GM12878 (cell line): ENCODE results near the gene TESK1. TPM values are rescaled to one million over a fixed set of nuclear protein-coding genes. Genes with fewer than 3 reads are reported as not detected.

Experiments
- microRNA-seq: library from miRNA; unstranded; fragments of <30 nt; microRNA quantifications from one replicate; pipeline ENCODE4, GENCODE V29; 2018
- polyA plus RNA-seq, 11 experiments: library from polyadenylated mRNA; depleted of rRNA in 4 of 11; unstranded in 6 of 11; stranded (reverse) in 5 of 11; fragments of >200 nt; fragmentation: Nextera tagmentation in 4 of 11; fragmentation: Illumina TruSeq in 1 of 11; extraction: Ambion mirVana in 4 of 11; extraction: Trizol in 1 of 11; gene quantifications; 1 replicate in 1 of 11; 2 replicates in 10 of 11; pipeline versions ENCODE4 v1.2.1 to v1.2.3, GENCODE V29; 2011 to 2016; ENCODE audit warnings: inconsistent platforms in 2 of 11, missing spikeins in 2 of 11, low read depth in 1 of 11
- small RNA-seq: library from RNA; depleted of rRNA; stranded (forward); fragments of <200 nt; gene quantifications from one replicate; pipeline ENCODE3, GENCODE V24; 2014
- total RNA-seq, 4 experiments: library from RNA; depleted of rRNA in 3 of 4; stranded (reverse); fragments of >200 nt in 3 of 4; fragmentation: Illumina TruSeq in 1 of 4; extraction: Trizol in 1 of 4; gene quantifications; 2 replicates each; pipeline versions ENCODE4 v1.2.1 to v1.2.3, GENCODE V29; 2013 to 2021

The TESK1 gene
- total and polyA plus RNA-seq, 10 of the 15 experiments (the other 5 are each of a cell fraction or from before 2014, with no cell fraction given), result 0.16 to 19.5 (median 7.9) TPM; not detected in 1

Small RNAs within 50 kb of the gene (microRNA-seq; reads per million reads assigned to microRNA genes)
- gene MIR4667, result 1.5 reads per million

Small RNAs within 50 kb of the gene (small RNA-seq; reads per million reads assigned to genes)
- 0.12 reads per million for gene MIR4667
- gene RMRP, result not detected
- gene RPS29P17, result not detected

Other genes starting within 250 kb of the TESK1 start
Only the 7 nearest of the 18 such genes appear.
- 12.2 and 14.2 TPM in 2 replicates for gene CD72, start 13.2 kb downstream of the TESK1 start, total RNA-seq (2014; rRNA removed)
- gene CD72, start 13.2 kb downstream of the TESK1 start, total RNA-seq (2014; rRNA removed; fragmentation: Illumina TruSeq; extraction: Trizol), result 5.8 and 7.0 TPM in 2 replicates
- 8.9 and 9.0 TPM in 2 replicates for gene CD72, start 13.2 kb downstream of the TESK1 start, total RNA-seq (2021)
- 3.0 and 3.1 TPM in 2 replicates for gene CD72, start 13.2 kb downstream of the TESK1 start, polyA plus RNA-seq (2011; rRNA removed)
- gene CD72, start 13.2 kb downstream of the TESK1 start, polyA plus RNA-seq (2014; fragmentation: Illumina TruSeq; extraction: Trizol), result 6.6 and 8.4 TPM in 2 replicates
- 1 to 10 TPM; 2.1 to 2.3 TPM for gene CD72, start 13.2 kb downstream of the TESK1 start, polyA plus RNA-seq (2014; fragmentation: Nextera tagmentation; extraction: Ambion mirVana)
- gene CD72, start 13.2 kb downstream of the TESK1 start, polyA plus RNA-seq (2014; rRNA removed), result 8.9 and 12.0 TPM in 2 replicates
- gene CD72, start 13.2 kb downstream of the TESK1 start, polyA plus RNA-seq (2016; fragmentation: Nextera tagmentation; extraction: Ambion mirVana), result 1 to 10 TPM; 2.8 to 2.9 TPM
- 115 and 119 TPM in 2 replicates for gene SIT1, start 45.7 kb downstream of the TESK1 start, total RNA-seq (2014; rRNA removed)
- gene SIT1, start 45.7 kb downstream of the TESK1 start, total RNA-seq (2014; rRNA removed; fragmentation: Illumina TruSeq; extraction: Trizol), result 55.0 and 55.6 TPM in 2 replicates
- gene SIT1, start 45.7 kb downstream of the TESK1 start, total RNA-seq (2021), result 83.3 and 84.9 TPM in 2 replicates
- gene SIT1, start 45.7 kb downstream of the TESK1 start, polyA plus RNA-seq (2011; rRNA removed), result 20.1 and 29.1 TPM in 2 replicates
- 26.3 and 44.9 TPM in 2 replicates for gene SIT1, start 45.7 kb downstream of the TESK1 start, polyA plus RNA-seq (2014; fragmentation: Illumina TruSeq; extraction: Trizol)
- 10 to 100 TPM in 1 of 2 experiments, under 1 TPM in 1; 0.97 to 12.1 TPM for gene SIT1, start 45.7 kb downstream of the TESK1 start, polyA plus RNA-seq (2014; fragmentation: Nextera tagmentation; extraction: Ambion mirVana)
- gene SIT1, start 45.7 kb downstream of the TESK1 start, polyA plus RNA-seq (2014; rRNA removed), result 137 and 147 TPM in 2 replicates
- gene SIT1, start 45.7 kb downstream of the TESK1 start, polyA plus RNA-seq (2016; fragmentation: Nextera tagmentation; extraction: Ambion mirVana), result 10 to 100 TPM; 63.8 to 77.8 TPM
- gene RMRP, start 52.8 kb downstream of the TESK1 start, total RNA-seq (2014; rRNA removed), result 34,892 and 42,450 TPM in 2 replicates
- 6,746 and 12,076 TPM in 2 replicates for gene RMRP, start 52.8 kb downstream of the TESK1 start, total RNA-seq (2014; rRNA removed; fragmentation: Illumina TruSeq; extraction: Trizol)
- 18,533 and 18,901 TPM in 2 replicates for gene RMRP, start 52.8 kb downstream of the TESK1 start, total RNA-seq (2021)
- gene RMRP, start 52.8 kb downstream of the TESK1 start, polyA plus RNA-seq (2011; rRNA removed), result 3.8 and 12.0 TPM in 2 replicates
- gene RMRP, start 52.8 kb downstream of the TESK1 start, polyA plus RNA-seq (2014; fragmentation: Illumina TruSeq; extraction: Trizol), result not detected in 2 replicates
- not detected for gene RMRP, start 52.8 kb downstream of the TESK1 start, polyA plus RNA-seq (2014; fragmentation: Nextera tagmentation; extraction: Ambion mirVana)
- 760 and 1,065 TPM in 2 replicates for gene RMRP, start 52.8 kb downstream of the TESK1 start, polyA plus RNA-seq (2014; rRNA removed)
- gene RMRP, start 52.8 kb downstream of the TESK1 start, polyA plus RNA-seq (2016; fragmentation: Nextera tagmentation; extraction: Ambion mirVana), result 10 to 100 TPM in 1 of 2 experiments, not detected in 1; 13.3 TPM
- 9.4 and 13.2 TPM in 2 replicates for gene CCDC107, start 53.0 kb downstream of the TESK1 start, total RNA-seq (2014; rRNA removed)
- gene CCDC107, start 53.0 kb downstream of the TESK1 start, total RNA-seq (2014; rRNA removed; fragmentation: Illumina TruSeq; extraction: Trizol), result 6.2 and 6.3 TPM in 2 replicates
- gene CCDC107, start 53.0 kb downstream of the TESK1 start, total RNA-seq (2021), result 10.6 and 11.8 TPM in 2 replicates
- 8.6 and 10.5 TPM in 2 replicates for gene CCDC107, start 53.0 kb downstream of the TESK1 start, polyA plus RNA-seq (2011; rRNA removed)
- 5.9 and 6.7 TPM in 2 replicates for gene CCDC107, start 53.0 kb downstream of the TESK1 start, polyA plus RNA-seq (2014; fragmentation: Illumina TruSeq; extraction: Trizol)
- under 1 TPM; 0.19 to 0.90 TPM for gene CCDC107, start 53.0 kb downstream of the TESK1 start, polyA plus RNA-seq (2014; fragmentation: Nextera tagmentation; extraction: Ambion mirVana)
- gene CCDC107, start 53.0 kb downstream of the TESK1 start, polyA plus RNA-seq (2014; rRNA removed), result 14.3 and 16.0 TPM in 2 replicates
- gene CCDC107, start 53.0 kb downstream of the TESK1 start, polyA plus RNA-seq (2016; fragmentation: Nextera tagmentation; extraction: Ambion mirVana), result 10 to 100 TPM; 15.6 to 18.3 TPM
- gene ARHGEF39, start 59.9 kb downstream of the TESK1 start, total RNA-seq (2014; rRNA removed), result 6.6 and 7.6 TPM in 2 replicates
- 8.0 and 8.2 TPM in 2 replicates for gene ARHGEF39, start 59.9 kb downstream of the TESK1 start, total RNA-seq (2014; rRNA removed; fragmentation: Illumina TruSeq; extraction: Trizol)
- 12.4 and 14.1 TPM in 2 replicates for gene ARHGEF39, start 59.9 kb downstream of the TESK1 start, total RNA-seq (2021)
- gene ARHGEF39, start 59.9 kb downstream of the TESK1 start, polyA plus RNA-seq (2011; rRNA removed), result 10.8 and 12.3 TPM in 2 replicates
- 12.4 and 15.2 TPM in 2 replicates for gene ARHGEF39, start 59.9 kb downstream of the TESK1 start, polyA plus RNA-seq (2014; fragmentation: Illumina TruSeq; extraction: Trizol)
- gene ARHGEF39, start 59.9 kb downstream of the TESK1 start, polyA plus RNA-seq (2014; fragmentation: Nextera tagmentation; extraction: Ambion mirVana), result 1 to 10 TPM; 2.0 to 5.0 TPM
- 14.8 TPM in 2 replicates for gene ARHGEF39, start 59.9 kb downstream of the TESK1 start, polyA plus RNA-seq (2014; rRNA removed)
- 10 to 100 TPM; 25.3 to 28.9 TPM for gene ARHGEF39, start 59.9 kb downstream of the TESK1 start, polyA plus RNA-seq (2016; fragmentation: Nextera tagmentation; extraction: Ambion mirVana)
- 2.7 and 5.8 TPM in 2 replicates for gene CA9, start 68.7 kb downstream of the TESK1 start, total RNA-seq (2014; rRNA removed)
- gene CA9, start 68.7 kb downstream of the TESK1 start, total RNA-seq (2014; rRNA removed; fragmentation: Illumina TruSeq; extraction: Trizol), result 0.89 and 1.3 TPM in 2 replicates
- gene CA9, start 68.7 kb downstream of the TESK1 start, total RNA-seq (2021), result 4.0 TPM in 2 replicates
- 4.7 and 6.6 TPM in 2 replicates for gene CA9, start 68.7 kb downstream of the TESK1 start, polyA plus RNA-seq (2011; rRNA removed)
- 0.68 and 1.2 TPM in 2 replicates for gene CA9, start 68.7 kb downstream of the TESK1 start, polyA plus RNA-seq (2014; fragmentation: Illumina TruSeq; extraction: Trizol)
- gene CA9, start 68.7 kb downstream of the TESK1 start, polyA plus RNA-seq (2014; fragmentation: Nextera tagmentation; extraction: Ambion mirVana), result 1 to 10 TPM in 1 of 2 experiments, under 1 TPM in 1; 0.79 to 1.2 TPM
- gene CA9, start 68.7 kb downstream of the TESK1 start, polyA plus RNA-seq (2014; rRNA removed), result 1.2 and 2.6 TPM in 2 replicates
- gene CA9, start 68.7 kb downstream of the TESK1 start, polyA plus RNA-seq (2016; fragmentation: Nextera tagmentation; extraction: Ambion mirVana), result under 1 TPM; 0.53 to 0.74 TPM
- 0.65 and 1.7 TPM in 2 replicates for gene TPM2, start 84.7 kb downstream of the TESK1 start, total RNA-seq (2014; rRNA removed)
- 0.81 and 0.88 TPM in 2 replicates for gene TPM2, start 84.7 kb downstream of the TESK1 start, total RNA-seq (2014; rRNA removed; fragmentation: Illumina TruSeq; extraction: Trizol)
- gene TPM2, start 84.7 kb downstream of the TESK1 start, total RNA-seq (2021), result 2.4 and 3.9 TPM in 2 replicates
- 8.7 and 9.3 TPM in 2 replicates for gene TPM2, start 84.7 kb downstream of the TESK1 start, polyA plus RNA-seq (2011; rRNA removed)
- gene TPM2, start 84.7 kb downstream of the TESK1 start, polyA plus RNA-seq (2014; fragmentation: Illumina TruSeq; extraction: Trizol), result 0.59 and 0.71 TPM in 2 replicates
- gene TPM2, start 84.7 kb downstream of the TESK1 start, polyA plus RNA-seq (2014; fragmentation: Nextera tagmentation; extraction: Ambion mirVana), result under 1 TPM; 0.11 to 0.13 TPM
- 2.3 and 2.5 TPM in 2 replicates for gene TPM2, start 84.7 kb downstream of the TESK1 start, polyA plus RNA-seq (2014; rRNA removed)
- gene TPM2, start 84.7 kb downstream of the TESK1 start, polyA plus RNA-seq (2016; fragmentation: Nextera tagmentation; extraction: Ambion mirVana), result 1 to 10 TPM in 1 of 2 experiments, under 1 TPM in 1; 0.83 to 1.3 TPM